H1 (cell line): Measurements from ENCODE around the gene NBEA. TPM values are rescaled to one million over a fixed set of nuclear protein-coding genes. Genes with fewer than 3 reads are reported as not detected.

Experiments used
- CTCF ChIA-PET: fragments of 300-600 bp; sonication (Branson Sonifier 250); formaldehyde crosslinking; loops from one replicate; lab custom pipeline; 2021; ENCODE audit not compliant: partially characterized antibody; lab: Charles Lee
- POLR2A ChIA-PET: fragments of 300-600 bp; sonication (Branson Sonifier 250); formaldehyde crosslinking; loops from one replicate; lab custom pipeline; 2021; ENCODE audit warnings: inconsistent platforms; ENCODE audit not compliant: partially characterized antibody; lab: Charles Lee
- DNase-seq, 2 experiments: peaks; one replicate each; pipeline versions ENCODE4 v3.0.0 to v3.0.0-alpha.2; 2010 to 2022; ENCODE audit warnings: low spot score in 2 of 2, low read depth in 1 of 2, mixed read lengths in 1 of 2
- FAIRE-seq: peaks from 2 replicates; lab custom pipeline; 2011; peaks lifted over from hg19 to GRCh38; lab: Jason Lieb, UNC
- H2AFZ ChIP-seq: 2 replicates; pipeline ENCODE4 v1.8.1; 2012; ENCODE audit warnings: low read length, inconsistent platforms
- H2AK5ac ChIP-seq: 2 replicates; pipeline ENCODE4 v1.6.1; 2013; ENCODE audit warnings: low read depth, low read length
- H2BK120ac ChIP-seq: replicated peaks from 2 replicates; pipeline ENCODE3; 2013; ENCODE audit warnings: low read depth, low read length, inconsistent platforms
- H2BK12ac ChIP-seq: 2 replicates; pipeline ENCODE4 v1.6.1; 2013; ENCODE audit warnings: low read depth, low read length
- H2BK15ac ChIP-seq: 2 replicates; pipeline ENCODE4 v1.6.1; 2013; ENCODE audit warnings: low read length
- H2BK20ac ChIP-seq: 2 replicates; pipeline ENCODE4 v1.6.1; 2013; ENCODE audit warnings: low read length
- H2BK5ac ChIP-seq: 2 replicates; pipeline ENCODE4 v1.6.1; 2013; ENCODE audit warnings: low read depth, low read length
- H3K14ac ChIP-seq: 2 replicates; pipeline ENCODE4 v1.6.1; 2013; ENCODE audit warnings: inconsistent platforms; ENCODE audit not compliant: insufficient read length
- H3K18ac ChIP-seq: 2 replicates; pipeline ENCODE4 v1.6.1; 2013; ENCODE audit warnings: low read length; ENCODE audit errors: extremely low read depth
- H3K23ac ChIP-seq: 2 replicates; pipeline ENCODE4 v1.6.1; 2013; ENCODE audit warnings: inconsistent platforms; ENCODE audit not compliant: insufficient read length
- H3K23me2 ChIP-seq: 2 replicates; pipeline ENCODE4 v1.6.1; 2013; ENCODE audit warnings: low read depth, low read length
- H3K27ac ChIP-seq: 2 replicates; pipeline ENCODE4 v1.6.1; 2011; ENCODE audit warnings: low read depth, low read length, inconsistent platforms
- H3K27me3 ChIP-seq, 4 experiments: replicated peaks in 1 of 4; 1 replicate in 1 of 4; 2 replicates in 3 of 4; pipeline versions ENCODE4 v1.6.1 to v1.8.1; 2011 to 2013; ENCODE audit warnings: low read length in 3 of 4, mild to moderate bottlenecking in 3 of 4, inconsistent platforms in 2 of 4, mixed read lengths in 2 of 4, moderate library complexity in 1 of 4; ENCODE audit not compliant: control insufficient read depth in 3 of 4, insufficient read depth in 3 of 4; ENCODE audit errors: extremely low read depth in 1 of 4
- H3K36me3 ChIP-seq, 4 experiments: 2 replicates each; pipeline versions ENCODE4 v1.6.1 to v1.8.1; 2011 to 2013; ENCODE audit warnings: mild to moderate bottlenecking in 4 of 4, low read length in 3 of 4, moderate library complexity in 2 of 4, control low read depth in 1 of 4, inconsistent platforms in 1 of 4; ENCODE audit not compliant: insufficient read depth in 4 of 4, control insufficient read depth in 2 of 4
- H3K4ac ChIP-seq: replicated peaks from 2 replicates; pipeline ENCODE3; 2013; ENCODE audit warnings: low read length, low read depth, mixed read lengths, inconsistent platforms; ENCODE audit not compliant: insufficient read length
- H3K4me1 ChIP-seq, 4 experiments: replicated peaks in 1 of 4; 1 replicate in 1 of 4; 2 replicates in 3 of 4; pipeline versions ENCODE4 v1.6.1 to v1.8.1; 2011 to 2013; ENCODE audit warnings: low read length in 3 of 4, inconsistent platforms in 2 of 4, mixed read lengths in 1 of 4; ENCODE audit not compliant: insufficient read depth in 4 of 4, control insufficient read depth in 3 of 4
- H3K4me2 ChIP-seq, 2 experiments: 2 replicates each; pipeline versions ENCODE4 v1.6.1 to v1.8.1; 2011 to 2013; ENCODE audit warnings: low read depth in 2 of 2, low read length in 2 of 2, control low read depth in 1 of 2, inconsistent platforms in 1 of 2, mild to moderate bottlenecking in 1 of 2; ENCODE audit not compliant: insufficient read depth in 1 of 2
- H3K4me3 ChIP-seq, 4 experiments: fragments of 200-600, 300-600 bp in 1 of 4; sonication (generic), shearing (Covaris generic), sonication (Bioruptor Twin) in 1 of 4; 2 replicates each; pipeline versions ENCODE4 v1.5.1 to v1.8.1; 2011 to 2016; ENCODE audit warnings: low read length in 4 of 4, low read depth in 3 of 4, control low read depth in 2 of 4, inconsistent platforms in 2 of 4, mild to moderate bottlenecking in 2 of 4, mixed read lengths in 1 of 4, moderate library complexity in 1 of 4; ENCODE audit not compliant: insufficient read depth in 2 of 4; ENCODE audit errors: extremely low read depth in 1 of 4
- H3K56ac ChIP-seq: replicated peaks from 2 replicates; pipeline ENCODE3; 2013; ENCODE audit warnings: low read depth, mild to moderate bottlenecking, mixed read lengths, low read length, inconsistent platforms; ENCODE audit not compliant: insufficient read length
- H3K79me1 ChIP-seq: 2 replicates; pipeline ENCODE4 v1.6.1; 2013; ENCODE audit warnings: low read depth, low read length, control low read depth
- H3K79me2 ChIP-seq, 2 experiments: 2 replicates each; pipeline versions ENCODE4 v1.6.1 to v1.8.1; 2012 to 2013; ENCODE audit warnings: low read length in 2 of 2, mild to moderate bottlenecking in 2 of 2, inconsistent platforms in 1 of 2; ENCODE audit not compliant: insufficient read depth in 2 of 2, control insufficient read depth in 1 of 2
- H3K9ac ChIP-seq, 4 experiments: replicated peaks in 1 of 4; 1 replicate in 1 of 4; 2 replicates in 3 of 4; pipeline versions ENCODE4 v1.6.1 to v1.8.1; 2011 to 2013; ENCODE audit warnings: low read depth in 3 of 4, low read length in 3 of 4, control low read depth in 2 of 4, mild to moderate bottlenecking in 2 of 4, moderate library complexity in 2 of 4, inconsistent platforms in 1 of 4; ENCODE audit errors: extremely low read depth in 1 of 4
- H3K9me3 ChIP-seq, 2 experiments: 2 replicates each; pipeline versions ENCODE4 v1.6.1 to v1.8.1; 2012 to 2013; ENCODE audit warnings: mild to moderate bottlenecking in 2 of 2, moderate library complexity in 2 of 2, control low read depth in 1 of 2, inconsistent platforms in 1 of 2, low read depth in 1 of 2, low read length in 1 of 2, mixed read lengths in 1 of 2; ENCODE audit not compliant: insufficient read depth in 2 of 2
- H4K20me1 ChIP-seq, 2 experiments: replicated peaks in 1 of 2; 2 replicates each; pipeline versions ENCODE3 to v1.8.1; 2011 to 2013; ENCODE audit warnings: inconsistent platforms in 2 of 2, low read length in 2 of 2, mild to moderate bottlenecking in 1 of 2; ENCODE audit not compliant: insufficient read depth in 2 of 2, control insufficient read depth in 1 of 2
- H4K5ac ChIP-seq: 2 replicates; pipeline ENCODE4 v1.6.1; 2013; ENCODE audit warnings: low read length, low read depth, mixed read lengths, inconsistent platforms; ENCODE audit not compliant: insufficient read length
- H4K8ac ChIP-seq: 2 replicates; pipeline ENCODE4 v1.8.0; 2013; ENCODE audit warnings: mild to moderate bottlenecking, moderate library complexity, low read length, inconsistent platforms; ENCODE audit not compliant: insufficient read depth; ENCODE audit errors: extremely low read depth
- H4K91ac ChIP-seq: replicated peaks from 2 replicates; pipeline ENCODE3; 2013; ENCODE audit warnings: low read length, mixed read lengths, inconsistent platforms; ENCODE audit not compliant: insufficient read length
- BCL11A ChIP-seq, 2 experiments: IDR thresholded peaks; one replicate each; pipeline ENCODE4 v1.6.1; 2011; ENCODE audit warnings: low read depth in 2 of 2, low read length in 2 of 2, mild to moderate bottlenecking in 2 of 2
- CHD1 ChIP-seq: IDR thresholded peaks from 2 replicates; pipeline ENCODE4 v1.6.1; 2012; ENCODE audit warnings: low read depth, low read length, improper control_type of control experiment
- EZH2 ChIP-seq: fragments of 200-600 bp; sonication (generic); IDR thresholded peaks from 2 replicates; pipeline ENCODE4 v1.7.1; 2012; ENCODE audit warnings: low read depth, mild to moderate bottlenecking, moderate library complexity, low read length, inconsistent platforms; ENCODE audit not compliant: severe bottlenecking
- FOSL1 ChIP-seq: IDR thresholded peaks from 2 replicates; pipeline ENCODE4 v1.6.1; 2011; ENCODE audit warnings: mild to moderate bottlenecking, low read depth, low read length, moderate library complexity; ENCODE audit not compliant: insufficient read depth
- HDAC2 ChIP-seq, 2 experiments: fragments of 300-600 bp in 1 of 2; sonication (generic) in 1 of 2; IDR thresholded peaks; 2 replicates each; pipeline ENCODE4 v1.6.1; 2011 to 2012; ENCODE audit warnings: low read depth in 2 of 2, low read length in 2 of 2, mild to moderate bottlenecking in 2 of 2, moderate library complexity in 2 of 2, borderline replicate concordance in 1 of 2, inconsistent platforms in 1 of 2
- JUN ChIP-seq: IDR thresholded peaks from 2 replicates; pipeline ENCODE4 v1.6.1; 2011; ENCODE audit warnings: low read depth, mild to moderate bottlenecking, improper control_type of control experiment, low read length
- POLR2A ChIP-seq, 2 experiments: IDR thresholded peaks; 1 replicate in 1 of 2; 2 replicates in 1 of 2; pipeline ENCODE4 v1.6.1; 2011; ENCODE audit warnings: low read depth in 2 of 2, low read length in 2 of 2, mild to moderate bottlenecking in 2 of 2; ENCODE audit errors: control extremely low read depth in 1 of 2
- POU5F1 ChIP-seq: IDR thresholded peaks from 2 replicates; pipeline ENCODE4 v1.6.1; 2011; ENCODE audit warnings: low read depth, mild to moderate bottlenecking, low read length, moderate library complexity
- RFX5 ChIP-seq: IDR thresholded peaks from 2 replicates; pipeline ENCODE4 v1.6.1; 2011; ENCODE audit warnings: low read depth, low read length, improper control_type of control experiment, borderline replicate concordance
- RXRA ChIP-seq: IDR thresholded peaks from 2 replicates; pipeline ENCODE4 v1.6.1; 2011; ENCODE audit warnings: low read depth, mild to moderate bottlenecking, low read length, moderate library complexity; ENCODE audit not compliant: insufficient read depth
- SP4 ChIP-seq: IDR thresholded peaks from 2 replicates; pipeline ENCODE4 v1.6.1; 2012; ENCODE audit warnings: low read length, inconsistent platforms
- TAF1 ChIP-seq: IDR thresholded peaks from 2 replicates; pipeline ENCODE4 v1.6.1; 2011; ENCODE audit warnings: mild to moderate bottlenecking, low read depth, low read length
- TAF7 ChIP-seq: optimal IDR thresholded peaks from 2 replicates; pipeline ENCODE3; 2011; ENCODE audit warnings: low read depth, mild to moderate bottlenecking, inconsistent platforms, low read length, moderate library complexity, borderline replicate concordance
- WGBS, 2 experiments: shearing (Covaris generic) in 1 of 2; methylation state at CpG; one replicate each; pipeline versions ENCODE4 v1.1.6 to v1.1.7; 2013 to 2015; ENCODE audit warnings: low lambda C conversion rate in 2 of 2, mixed read lengths in 2 of 2, inconsistent platforms in 1 of 2, low coverage in 1 of 2, missing lambda C conversion rate in 1 of 2; ENCODE audit not compliant: insufficient replicate concordance in 2 of 2, insufficient coverage in 1 of 2, insufficient read length in 1 of 2; ENCODE audit errors: extremely low coverage in 1 of 2, missing lambda C conversion rate in 1 of 2; 5-methylcytosine and 5-hydroxymethylcytosine counted together
- polyA plus RNA-seq, 7 experiments: library from polyadenylated mRNA; depleted of rRNA in 3 of 7; stranded (reverse) in 5 of 7; unstranded in 2 of 7; fragments of >200 nt in 5 of 7; fragments of 200-250 nt in 2 of 7; gene quantifications; 1 replicate in 5 of 7; 2 replicates in 1 of 7; 4 replicates in 1 of 7; pipeline versions ENCODE4 v1.2.1 to v1.2.3, GENCODE V29; 2011 to 2013; ENCODE audit warnings: missing spikeins in 2 of 7, mixed read lengths in 2 of 7
- total RNA-seq: library from RNA; stranded (reverse); fragmentation: NEBNext Ultra II Directional; extraction: Animal tissue kit (Norgen Biotek cat#: 25700); gene quantifications from 2 replicates; pipeline ENCODE4 v1.2.1, GENCODE V29; 2021

NBEA gene
- total and polyA plus RNA-seq, 2 of the 8 experiments (the other 6 are each of a cell fraction or from before 2014, with no cell fraction given), result 14.2 to 21.5 TPM

DNA sequence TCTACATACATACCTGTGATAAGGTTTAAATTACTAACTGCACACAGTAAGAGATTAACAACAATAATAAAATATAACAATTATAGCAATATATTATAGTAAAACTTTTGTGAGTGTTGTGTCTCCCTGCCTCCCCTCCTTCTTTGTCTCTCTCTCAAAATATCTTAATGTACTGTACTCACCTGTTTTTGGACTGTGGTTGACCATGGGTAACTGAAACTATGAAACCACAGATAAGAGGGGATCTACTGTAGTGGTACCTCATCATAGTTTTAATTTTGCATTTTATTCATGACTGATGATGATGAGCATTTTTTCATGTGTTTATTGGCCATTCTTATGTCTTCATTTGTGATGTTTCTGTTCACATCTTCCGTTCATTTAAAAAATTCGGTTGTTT lies 104.5 kb downstream of the NBEA start:
- Histone ChIP-seq H2BK12ac (no peak overlapping the region), H3K36me3 (peaks cover 0 to 5% (median 1%) of the 10 kb centered on the region in 4 experiments; a peak in 2 of 8 replicates), H2BK15ac (no peak overlapping the region), H3K27me3 (no peaks in the 10 kb centered on the region), H3K4me3 (no peak overlapping the region), H2BK5ac (no peak overlapping the region), H3K4ac (no peak overlapping the region), H3K79me2 (no peaks in the 10 kb centered on the region), H4K5ac (no peak overlapping the region), H3K4me1 (no peaks in the 10 kb centered on the region), H3K14ac (no peak overlapping the region), H3K56ac (no peak overlapping the region), H2BK120ac (no peak overlapping the region), H2BK20ac (no peak overlapping the region), H3K18ac (no peak overlapping the region), H3K23ac (no peak overlapping the region), H2AK5ac (no peak overlapping the region), H2AFZ (no peak overlapping the region), H3K9ac (no peak overlapping the region), H4K91ac (no peak overlapping the region), H3K9me3 (no peaks in the 10 kb centered on the region), H4K8ac (no peak overlapping the region), H3K4me2 (no peak overlapping the region), H4K20me1 (no peaks in the 10 kb centered on the region), H3K27ac (no peak overlapping the region), H3K79me1 (no peaks in the 10 kb centered on the region), H3K23me2 (no peaks in the 10 kb centered on the region)
- no peak for FAIRE-seq
- ChIA-PET CTCF (no interaction called here), POLR2A (no interaction called here)
- no peak for DNase-seq
- WGBS, 2 experiments, result 96% methylated on average over 2 of the region's 2 CpGs; no CpG with 5 or more reads in 1 of the 2 experiments
- TF ChIP-seq BCL11A (IDR thresholded peaks at IDR 0.05; ENCODE audit: low read depth in 2 of 2, low read length in 2 of 2) (no peak), RXRA (no peak), JUN (no peak), TAF7 (no peak), SP4 (no peak), TAF1 (no peak), CHD1 (no peak), RFX5 (no peak), EZH2 (no peak), HDAC2 (IDR thresholded peaks at IDR 0.05; ENCODE audit: borderline replicate concordance in 1 of 2, low read depth in 2 of 2, low read length in 2 of 2) (no peak), POLR2A (IDR thresholded peaks at IDR 0.05; ENCODE audit: control extremely low read depth in 1 of 2, low read depth in 2 of 2, low read length in 2 of 2) (no peak), POU5F1 (no peak), FOSL1 (no peak)
